HL-60 (cell line): ENCODE data around the gene CCDC102A.

ENCODE experiments used
- CTCF ChIP-seq: IDR thresholded peaks from one replicate; pipeline ENCODE4 v1.5.1; 2011; ENCODE audit warnings: low read length, control low read depth, inconsistent platforms; ENCODE audit not compliant: insufficient read depth
- GABPA ChIP-seq: IDR thresholded peaks from 2 replicates; pipeline ENCODE4 v1.6.1; 2012; ENCODE audit warnings: low read depth

GRCh38 chr16:57484515-57485005 lies 51.8 kb downstream of the CCDC102A start:
- TF ChIP-seq CTCF (no peak), GABPA (no peak)
